ENCODE measurements around the gene AMY2A.
"Not testable (repeated sequence)": the region's sequence is repeated elsewhere in the genome, so short reads cannot be mapped to it uniquely, and the experiment has no call there.

Gene AMY2A

GRCh38 chr1:103616994-103617477 lies at the start of gene AMY2A:
AMY2A (plus strand) TSS chr1:103617427; CDS start chr1:103617441, 14 bp downstream.
- not testable (repeated sequence) for DNase-seq

GRCh38 chr1:103569493-103569892 lies 47.7 kb upstream of the AMY2A start:
- no peak for DNase-seq

- DNase-seq = not testable (repeated sequence)
Measured at GRCh38 chr1:103571289-103571688, 45.9 kb upstream of the AMY2A start, which contains the start of gene AMY2B. AMY2B (plus strand) TSS chr1:103571589; CDS start chr1:103571603, 14 bp downstream.

GRCh38 chr1:103576065-103576464 lies 41.2 kb upstream of the AMY2A start:
- no peak for DNase-seq

GRCh38 chr1:103576784-103577183 lies 40.4 kb upstream of the AMY2A start:
- DNase-seq = not testable (repeated sequence)

- no peak for DNase-seq
Measured at GRCh38 chr1:103582464-103582863, 34.8 kb upstream of the AMY2A start.

- no peak for DNase-seq
Measured at GRCh38 chr1:103583887-103584286, 33.3 kb upstream of the AMY2A start.

- no peak for DNase-seq
Measured at GRCh38 chr1:103584537-103584936, 32.7 kb upstream of the AMY2A start.

- DNase-seq = not testable (repeated sequence)
Measured at GRCh38 chr1:103602740-103603139, 14.5 kb upstream of the AMY2A start.

GRCh38 chr1:103616362-103616761 lies 865 bp upstream of the AMY2A start:
- no peak for DNase-seq

GRCh38 chr1:103627436-103627835 lies 10.2 kb downstream of the AMY2A start:
- not testable (repeated sequence) for DNase-seq

- DNase-seq = not testable (repeated sequence)
Measured at GRCh38 chr1:103641194-103641593, 24.0 kb downstream of the AMY2A start.

GRCh38 chr1:103643908-103644307 lies 26.7 kb downstream of the AMY2A start:
- not testable (repeated sequence) for DNase-seq

GRCh38 chr1:103650305-103650704 lies 33.1 kb downstream of the AMY2A start:
- not testable (repeated sequence) for DNase-seq

- not testable (repeated sequence) for DNase-seq
Measured at GRCh38 chr1:103650889-103651288, 33.7 kb downstream of the AMY2A start.

GRCh38 chr1:103654133-103654532 lies 36.9 kb downstream of the AMY2A start:
- DNase-seq = not testable (repeated sequence)

GRCh38 chr1:103655460-103655859 lies 38.2 kb downstream of the AMY2A start, which contains the start of gene AMY1A:
AMY1A (plus strand) TSS chr1:103655760; CDS start chr1:103656331, 571 bp downstream.
- not testable (repeated sequence) for DNase-seq

All from NCI-H510A (cell line).